ENCODE data around the gene MRGPRF.

- TF ChIP-seq USF2 (IDR thresholded peaks at IDR 0.05) (no peak), RAD21 (conservative IDR thresholded peaks at IDR 0.05 in 1 of 2, IDR thresholded peaks at IDR 0.05 in 1 of 2) (no peak), POLR2A (IDR thresholded peaks at IDR 0.05; ENCODE audit: low read length) (no peak), CTCF (IDR thresholded peaks at IDR 0.05) (no peak), SMC3 (IDR thresholded peaks at IDR 0.05) (no peak)
Observed at GRCh38 chr11:69033431-69033830, 20.4 kb upstream of the MRGPRF start.
